NCI-H1436 (cell line): ENCODE data around the gene KRTAP24-1.

ENCODE experiments used
- DNase-seq: peaks from one replicate; lab custom pipeline; 2025; lab: John Stamatoyannopoulos, UW

Gene KRTAP24-1

GRCh38 chr21:30234050-30234449 is 48.7 kb downstream of the KRTAP24-1 start:
- DNase-seq, result no peak

GRCh38 chr21:30233228-30234020 is 49.3 kb downstream of the KRTAP24-1 start:
- DNase-seq, result no peak

GRCh38 chr21:30232011-30232410 is 50.7 kb downstream of the KRTAP24-1 start:
- DNase-seq, result no peak
